ENCODE data around the gene NUDT19. TPM values are rescaled to one million over a fixed set of nuclear protein-coding genes. Genes with fewer than 3 reads are reported as not detected.
A peak's percentile ranks its signal among the peaks of the same experiment; 100 is the strongest.

The NUDT19 gene
- total and polyA plus RNA-seq, 9 of the 15 experiments (the other 6 are each of a cell fraction or from before 2014, with no cell fraction given) = 9.6 to 38.6 (median 14.4) TPM

DNA sequence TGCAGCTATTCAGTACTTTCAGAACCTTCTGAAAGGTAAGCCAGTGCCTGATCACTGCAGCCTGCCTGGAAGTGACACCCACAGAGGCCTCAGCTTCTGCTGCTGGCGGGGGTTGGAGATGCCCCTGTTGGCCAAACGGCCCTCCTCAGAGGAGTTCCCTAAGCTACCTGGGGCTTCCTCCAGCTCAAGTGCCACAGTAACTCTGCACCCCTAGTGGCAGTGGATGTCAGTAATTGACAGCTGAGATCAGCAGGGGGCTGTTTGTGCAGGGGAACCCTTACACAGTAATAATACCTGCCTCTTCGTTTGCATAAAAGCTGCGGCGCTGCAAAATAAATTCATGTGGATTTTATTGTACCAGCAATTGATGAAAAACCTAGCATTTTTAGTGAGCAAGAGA, 56.9 kb downstream of the NUDT19 start:
- no peak for FAIRE-seq
- intact Hi-C loops (cut with micrococcal nuclease) = no loop called here

More for the DNA sequence above, 56.9 kb downstream of the NUDT19 start:
- ChIA-PET POLR2A (interaction anchor here (0.6 kb wide), 1 partner anchor 274 kb away, joined by 3 read pairs; no protein-coding TSS in a partner anchor), CTCF (ENCODE audit: low intra/inter-chr PET ratio) (no interaction called here)
- in situ Hi-C loops (cut with MboI) = no loop called here
- H3K4me1 ChIP-seq (replicated peaks in 1 of 2; ENCODE audit: control insufficient read depth in 2 of 2, insufficient read depth in 2 of 2, low read length in 2 of 2) = peaks cover 0 to 3% of the 10 kb centered on the region in 2 experiments; a peak in 3 of 5 replicates
- TF ChIP-seq MEIS2 (IDR thresholded peaks at IDR 0.05; ENCODE audit: partially characterized antibody) = peak; percentile 19
- peak in 1 of 2 experiments; percentile 33; a peak in 1 of 4 replicates for TF ChIP-seq RAD21 (CRISPR knock-in tag; conservative IDR thresholded peaks at IDR 0.05 in 1 of 2, IDR thresholded peaks at IDR 0.05 in 1 of 2)
- TF ChIP-seq NR2C2 (CRISPR knock-in tag; IDR thresholded peaks at IDR 0.05) = no peak
- no peak for TF ChIP-seq NR2C2 (tag; IDR thresholded peaks at IDR 0.05)
- TF ChIP-seq, protein P1, sequence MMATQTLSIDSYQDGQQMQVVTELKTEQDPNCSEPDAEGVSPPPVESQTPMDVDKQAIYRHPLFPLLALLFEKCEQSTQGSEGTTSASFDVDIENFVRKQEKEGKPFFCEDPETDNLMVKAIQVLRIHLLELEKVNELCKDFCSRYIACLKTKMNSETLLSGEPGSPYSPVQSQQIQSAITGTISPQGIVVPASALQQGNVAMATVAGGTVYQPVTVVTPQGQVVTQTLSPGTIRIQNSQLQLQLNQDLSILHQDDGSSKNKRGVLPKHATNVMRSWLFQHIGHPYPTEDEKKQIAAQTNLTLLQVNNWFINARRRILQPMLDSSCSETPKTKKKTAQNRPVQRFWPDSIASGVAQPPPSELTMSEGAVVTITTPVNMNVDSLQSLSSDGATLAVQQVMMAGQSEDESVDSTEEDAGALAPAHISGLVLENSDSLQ (IDR thresholded peaks at IDR 0.05) = peak; percentile 74
- TF ChIP-seq, protein P2, sequence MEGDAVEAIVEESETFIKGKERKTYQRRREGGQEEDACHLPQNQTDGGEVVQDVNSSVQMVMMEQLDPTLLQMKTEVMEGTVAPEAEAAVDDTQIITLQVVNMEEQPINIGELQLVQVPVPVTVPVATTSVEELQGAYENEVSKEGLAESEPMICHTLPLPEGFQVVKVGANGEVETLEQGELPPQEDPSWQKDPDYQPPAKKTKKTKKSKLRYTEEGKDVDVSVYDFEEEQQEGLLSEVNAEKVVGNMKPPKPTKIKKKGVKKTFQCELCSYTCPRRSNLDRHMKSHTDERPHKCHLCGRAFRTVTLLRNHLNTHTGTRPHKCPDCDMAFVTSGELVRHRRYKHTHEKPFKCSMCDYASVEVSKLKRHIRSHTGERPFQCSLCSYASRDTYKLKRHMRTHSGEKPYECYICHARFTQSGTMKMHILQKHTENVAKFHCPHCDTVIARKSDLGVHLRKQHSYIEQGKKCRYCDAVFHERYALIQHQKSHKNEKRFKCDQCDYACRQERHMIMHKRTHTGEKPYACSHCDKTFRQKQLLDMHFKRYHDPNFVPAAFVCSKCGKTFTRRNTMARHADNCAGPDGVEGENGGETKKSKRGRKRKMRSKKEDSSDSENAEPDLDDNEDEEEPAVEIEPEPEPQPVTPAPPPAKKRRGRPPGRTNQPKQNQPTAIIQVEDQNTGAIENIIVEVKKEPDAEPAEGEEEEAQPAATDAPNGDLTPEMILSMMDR (IDR thresholded peaks at IDR 0.05 in 2 of 3, conservative IDR thresholded peaks at IDR 0.05 in 1 of 3; ENCODE audit: insufficient read depth in 2 of 3, low read depth in 1 of 3, low read length in 3 of 3) = peak; percentile 54 to 78 (median 57)
- TF ChIP-seq RB1 (IDR thresholded peaks at IDR 0.05; ENCODE audit: low read depth) = no peak
- ATAC-seq (peak; percentile 88), DNase-seq (ENCODE audit: extremely low read depth in 1 of 4, low spot score in 3 of 4) (peak; percentile 34 to 51 (median 38))
- no peak overlapping the region for H3K4me2 ChIP-seq (ENCODE audit: insufficient read depth, low read length)
- H3K9me3 ChIP-seq (replicated peaks; ENCODE audit: control insufficient read depth, insufficient read depth, low read depth, low read length) = no peaks in the 10 kb centered on the region
- no peak overlapping the region for H3K4me3 ChIP-seq
- 0% methylated on average over 5 of the region's 5 CpGs for WGBS (ENCODE audit: insufficient coverage, low coverage, missing lambda C conversion rate)
- no peaks in the 10 kb centered on the region for H3K79me2 ChIP-seq (ENCODE audit: control insufficient read depth, insufficient read depth, low read length)
- no peaks in the 10 kb centered on the region for H3K36me3 ChIP-seq (ENCODE audit: control insufficient read depth, insufficient read depth, low read length)
- no peak overlapping the region for H3K9ac ChIP-seq (ENCODE audit: insufficient read depth in 1 of 2, low read depth in 2 of 2, low read length in 2 of 2)
- no peaks in the 10 kb centered on the region for H4K20me1 ChIP-seq (replicated peaks; ENCODE audit: control insufficient read depth, insufficient read depth, low read length)
- peaks cover 16 to 22% of the 10 kb centered on the region in 2 experiments; a peak in 4 of 5 replicates for H3K27me3 ChIP-seq (ENCODE audit: control insufficient read depth in 2 of 2, insufficient read depth in 2 of 2, low read length in 2 of 2)
- no TSS peak for BruUV-seq (replicated peaks)
- no peaks in the 10 kb centered on the region for H3K9me1 ChIP-seq (ENCODE audit: control insufficient read depth, insufficient read depth, low read length)
- H3K27ac ChIP-seq (ENCODE audit: extremely low read depth, low read depth, low read length) = no peak overlapping the region
- no peak overlapping the region for H2AFZ ChIP-seq (ENCODE audit: low read depth, low read length)

Measured in K562 (cell line).